C1 segment of cervical spinal cord (tissue), 14 donors: ENCODE results near the gene DOK3.

Experiments used
- DNase-seq, 14 donors: peaks; one replicate each; lab custom pipeline; 2025; lab: John Stamatoyannopoulos, UW

DOK3 gene

DNA sequence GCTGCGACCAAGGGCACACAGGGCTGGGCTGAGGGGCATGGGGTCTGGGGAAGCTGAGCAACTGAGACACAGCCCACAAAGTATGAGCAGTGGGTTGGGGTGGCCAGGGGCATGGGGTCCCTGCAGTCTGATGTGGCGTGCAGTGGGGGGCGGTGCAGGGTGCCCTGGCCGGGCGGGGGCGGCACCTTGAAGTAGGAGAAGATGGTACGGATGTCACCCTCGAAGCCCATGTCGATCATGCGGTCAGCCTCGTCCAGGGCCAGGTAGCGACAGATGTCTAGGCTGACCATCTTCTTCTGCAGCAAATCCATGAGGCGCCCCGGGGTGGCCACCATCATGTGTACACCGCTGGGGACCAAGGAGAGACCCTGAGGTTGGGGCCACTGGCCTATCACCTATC, 3.9 kb upstream of the DOK3 start:
- no peak for DNase-seq

DNA sequence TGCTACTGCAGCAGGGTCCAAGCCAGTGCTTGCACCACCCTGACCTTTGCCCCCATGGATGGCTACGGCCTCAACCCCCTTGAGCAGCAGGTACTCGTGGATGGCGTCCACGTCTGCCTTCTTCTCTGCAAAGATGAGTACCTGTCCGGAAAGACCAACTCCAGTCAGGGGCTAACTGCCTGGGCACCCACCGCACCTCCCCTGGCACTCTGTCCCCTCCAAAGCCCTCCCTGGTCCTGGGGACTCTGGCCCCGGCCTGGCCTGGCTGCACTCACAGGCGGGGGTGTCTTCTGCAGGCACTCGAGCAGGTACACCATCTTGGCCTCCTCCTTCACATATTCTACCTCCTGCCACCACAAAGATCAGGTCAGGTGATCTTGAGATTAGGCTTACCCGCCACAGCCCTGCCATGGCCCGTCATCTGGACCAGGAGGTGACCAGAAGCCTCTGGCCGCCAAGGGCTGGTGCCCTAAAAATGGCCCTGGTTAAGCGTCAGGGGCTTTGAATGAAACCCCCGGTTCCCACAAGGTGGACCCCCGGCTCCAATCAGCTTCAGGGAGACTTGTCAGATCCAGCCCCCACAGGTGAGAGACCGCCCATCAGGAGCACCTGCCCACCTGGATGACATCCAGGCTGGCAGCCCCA, 3.2 kb upstream of the DOK3 start:
- DNase-seq: no peak

DNA sequence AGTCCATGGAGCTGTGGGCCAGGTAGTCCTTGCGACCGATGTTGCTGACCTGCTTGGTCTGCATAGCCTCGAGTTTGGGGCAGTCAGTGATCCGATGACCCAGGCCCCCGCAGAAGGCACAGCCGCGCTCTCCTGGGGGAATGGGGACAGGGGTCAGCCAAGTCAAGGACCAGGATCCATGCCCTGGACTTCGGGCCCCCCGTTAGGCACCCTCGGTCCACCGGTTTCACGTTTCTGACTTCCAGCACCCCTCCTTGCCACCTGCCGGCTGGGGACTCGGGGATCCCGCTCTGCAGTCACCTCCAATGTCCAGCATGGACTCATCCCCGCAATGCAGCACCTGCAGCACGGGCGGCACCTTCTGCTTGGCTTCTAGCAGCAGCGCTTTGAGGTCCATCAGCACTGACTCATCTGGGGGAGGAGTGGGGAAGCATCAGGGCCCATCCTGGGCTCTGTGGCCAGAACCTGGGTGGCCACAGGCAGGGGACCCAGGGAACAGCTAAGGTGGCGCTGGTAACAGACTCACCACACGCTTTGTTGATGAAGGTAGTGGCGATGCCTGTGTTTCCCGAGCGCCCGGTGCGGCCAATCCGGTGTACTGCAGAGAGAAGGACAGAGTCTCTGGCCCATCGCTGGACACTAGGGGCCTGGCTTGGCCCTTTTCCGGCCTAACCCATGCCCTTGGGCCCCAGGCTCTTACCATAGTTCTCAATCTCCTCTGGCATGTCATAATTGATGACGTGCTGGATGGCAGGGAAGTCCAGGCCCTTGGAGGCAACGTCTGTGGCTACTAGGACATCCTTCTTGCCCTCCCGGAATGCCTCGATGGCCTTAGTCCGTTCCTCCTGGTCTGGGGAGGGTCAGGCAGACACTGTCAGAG, 2.4 kb upstream of the DOK3 start:
- DNase-seq: no peak

DNA sequence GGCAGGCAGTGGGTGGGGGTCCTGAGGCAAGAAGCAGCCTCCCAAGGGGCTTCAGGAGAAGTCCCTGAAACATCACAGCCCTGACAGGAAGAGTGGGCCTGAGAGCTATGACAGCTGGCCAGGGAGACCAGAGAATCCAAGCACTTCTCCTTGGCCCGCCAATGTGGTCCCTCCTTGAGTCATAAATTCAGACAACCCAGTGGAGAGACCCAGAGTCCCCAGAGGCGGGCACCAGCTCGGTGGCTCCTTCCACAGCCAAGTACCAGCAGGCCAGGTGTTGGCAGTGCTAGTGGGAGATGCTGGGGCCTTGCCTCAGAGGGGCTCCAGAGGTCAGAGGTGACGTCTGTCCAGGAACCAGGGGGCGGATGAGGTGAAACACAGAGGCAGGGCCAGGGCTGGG, 1.6 kb upstream of the DOK3 start:
- DNase-seq: no peak

DNA sequence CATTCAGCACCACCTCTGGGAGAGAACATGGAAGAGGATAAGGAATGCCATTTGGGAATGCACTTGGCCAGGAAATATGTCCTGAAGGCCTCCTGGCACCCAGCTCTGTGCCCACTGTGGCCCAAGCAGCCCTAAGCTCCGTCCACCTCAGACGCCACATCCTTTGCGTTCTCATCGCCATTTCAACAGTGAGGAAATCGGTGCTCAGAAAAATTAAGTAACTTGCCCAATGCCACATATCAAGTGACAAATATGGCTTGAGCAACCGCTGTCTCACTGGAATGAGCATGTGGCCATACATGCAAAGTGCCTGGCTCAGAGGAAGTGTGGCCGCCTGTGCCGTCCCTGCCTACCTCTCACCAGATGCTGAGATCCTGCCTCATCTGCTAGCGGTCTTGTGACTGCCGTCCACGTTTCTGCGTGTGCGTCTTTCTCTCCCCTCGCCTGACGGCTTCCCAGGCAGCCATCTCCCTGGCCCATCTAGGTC, 984 bp upstream of the DOK3 start:
- peak in 1 of 14 donors; percentile 47 for DNase-seq

DNA sequence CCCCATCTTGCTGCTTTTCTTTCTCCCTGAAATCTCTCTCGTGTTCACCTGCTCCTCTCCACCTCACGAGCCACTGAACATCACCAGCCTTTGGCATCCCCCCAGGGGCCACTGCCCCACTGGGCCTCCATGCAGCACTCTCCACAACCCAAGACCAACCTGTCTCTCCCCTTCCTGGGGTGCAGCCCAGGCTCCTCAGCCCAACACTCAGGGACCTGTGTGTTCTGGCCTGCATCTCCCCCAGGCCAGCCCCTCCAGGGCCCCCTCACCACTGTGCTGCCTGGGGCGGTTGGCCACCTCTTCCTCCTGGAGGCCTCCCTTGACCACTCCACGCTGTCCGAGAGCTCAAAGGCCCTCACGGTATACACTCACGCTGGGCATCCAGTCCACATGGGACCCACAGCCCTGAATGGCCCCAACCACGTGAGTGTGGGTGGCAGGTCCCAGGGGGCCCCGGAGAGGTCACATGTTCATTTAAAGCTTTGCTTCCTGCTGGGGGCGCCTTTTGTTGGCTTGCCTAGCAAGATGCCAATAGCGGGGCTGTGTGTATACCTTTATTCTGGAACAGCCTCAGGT, 453 bp upstream of the DOK3 start:
- DNase-seq: no peak

DNA sequence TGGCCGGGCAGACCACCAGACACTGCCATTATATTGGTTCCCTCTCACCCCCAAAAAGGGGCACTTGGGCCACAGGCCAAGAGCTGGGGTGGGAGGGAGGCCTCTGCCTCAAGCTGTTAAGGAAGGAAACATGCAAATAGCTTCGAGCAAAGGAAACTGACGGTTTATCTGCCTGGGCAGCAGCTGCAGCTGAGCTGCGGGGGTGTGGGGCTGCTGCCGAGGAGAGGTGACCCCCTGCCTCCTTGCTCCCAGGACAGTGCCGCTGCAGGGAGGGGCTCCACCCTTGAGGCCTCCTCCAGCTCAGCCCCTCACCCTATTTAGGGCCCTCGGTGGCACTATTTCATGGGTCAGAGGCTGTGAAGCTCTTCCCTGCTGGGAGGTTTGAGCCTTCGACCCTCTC, 789 bp downstream of the DOK3 start:
- no peak for DNase-seq

DNA sequence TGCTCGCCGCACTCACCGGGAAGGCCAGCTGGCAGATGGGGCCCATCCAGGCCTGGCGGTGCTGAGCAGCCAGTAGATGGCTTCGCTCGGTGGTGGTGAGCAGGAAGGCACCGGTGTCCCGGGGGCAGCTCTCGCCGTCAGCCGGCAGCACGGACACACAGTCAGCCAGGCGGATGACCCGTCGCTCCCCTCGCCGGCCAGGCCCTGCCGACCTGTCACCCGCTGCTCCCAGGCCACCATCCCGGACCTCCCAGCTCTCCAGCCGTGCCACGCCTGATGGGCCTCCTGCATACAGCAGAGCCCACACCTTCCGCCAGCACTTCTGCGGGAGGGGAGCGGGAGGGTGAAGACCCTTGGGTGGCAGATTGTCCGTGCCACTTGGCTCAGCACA, 1.4 kb downstream of the DOK3 start:
- no peak for DNase-seq

DNA sequence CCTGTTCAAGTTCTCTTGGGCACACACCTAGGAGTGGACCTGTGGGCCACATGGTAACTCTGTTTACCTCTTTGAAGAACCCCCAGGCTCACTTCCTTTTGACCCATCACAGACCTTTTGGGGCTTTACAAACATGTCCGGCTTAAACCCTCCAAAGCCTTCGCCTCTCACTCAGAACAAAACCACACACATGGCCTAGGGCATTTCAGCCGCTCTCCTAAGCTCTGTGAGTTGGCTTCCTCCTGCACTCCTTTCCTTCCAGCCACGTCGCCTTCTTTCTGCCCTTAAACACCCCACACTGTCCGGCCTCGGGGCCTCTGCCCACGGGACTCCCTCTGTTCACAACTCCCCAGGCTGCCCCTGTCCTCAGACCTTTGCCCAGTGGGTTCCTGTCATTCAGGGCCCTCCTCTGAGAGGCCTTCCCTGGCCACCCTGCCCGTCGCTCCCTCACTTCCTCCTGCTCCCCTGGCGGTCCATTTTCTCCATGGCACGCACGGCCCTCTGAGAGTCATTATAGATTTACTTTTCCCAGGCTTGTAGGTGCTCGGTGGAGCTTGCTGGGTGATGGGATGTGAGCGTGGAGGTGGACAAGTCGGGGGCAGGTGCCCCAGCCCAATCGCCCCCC, 1.9 kb downstream of the DOK3 start:
- no peak for DNase-seq

DNA sequence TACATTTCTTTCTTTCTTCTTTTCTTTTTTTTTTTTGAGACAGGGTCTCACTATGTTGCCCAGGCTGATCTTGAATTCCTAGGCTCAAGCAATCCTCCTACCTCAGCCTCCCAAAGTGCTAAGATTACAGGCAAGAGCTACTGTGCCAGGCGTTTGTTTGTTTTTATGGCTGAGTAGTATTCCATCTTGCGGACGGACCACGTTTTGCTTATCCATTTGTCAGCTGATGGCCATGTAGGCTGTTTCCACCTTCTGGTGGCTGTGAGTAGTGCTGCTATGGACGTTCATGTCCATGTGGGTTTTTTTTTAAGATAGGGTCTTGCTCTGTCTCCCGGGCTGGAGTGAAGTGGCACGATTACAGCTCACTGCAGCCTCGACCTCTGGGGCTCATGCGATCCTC, 2.5 kb downstream of the DOK3 start:
- no peak for DNase-seq

DNA sequence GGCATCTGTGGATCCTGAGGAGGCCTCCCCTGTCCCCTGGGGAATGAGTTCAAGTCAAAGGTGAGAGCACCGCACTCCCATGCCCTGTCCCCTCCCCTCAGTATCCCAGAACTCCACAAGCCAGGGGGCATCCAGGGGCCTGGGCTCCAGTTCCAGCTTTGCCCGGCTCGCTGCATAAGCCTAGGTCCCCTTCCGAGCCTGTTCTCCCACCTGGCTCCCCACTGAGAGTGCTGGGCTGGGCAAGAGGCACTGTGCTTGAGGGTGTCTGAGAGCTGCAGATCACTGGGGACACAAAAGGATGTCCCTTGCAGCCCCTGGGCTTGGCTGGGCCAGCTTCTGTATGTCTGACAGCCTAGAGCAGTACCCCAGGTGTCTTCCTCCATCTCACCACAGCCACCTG, 4.6 kb downstream of the DOK3 start:
- DNase-seq: no peak

DNA sequence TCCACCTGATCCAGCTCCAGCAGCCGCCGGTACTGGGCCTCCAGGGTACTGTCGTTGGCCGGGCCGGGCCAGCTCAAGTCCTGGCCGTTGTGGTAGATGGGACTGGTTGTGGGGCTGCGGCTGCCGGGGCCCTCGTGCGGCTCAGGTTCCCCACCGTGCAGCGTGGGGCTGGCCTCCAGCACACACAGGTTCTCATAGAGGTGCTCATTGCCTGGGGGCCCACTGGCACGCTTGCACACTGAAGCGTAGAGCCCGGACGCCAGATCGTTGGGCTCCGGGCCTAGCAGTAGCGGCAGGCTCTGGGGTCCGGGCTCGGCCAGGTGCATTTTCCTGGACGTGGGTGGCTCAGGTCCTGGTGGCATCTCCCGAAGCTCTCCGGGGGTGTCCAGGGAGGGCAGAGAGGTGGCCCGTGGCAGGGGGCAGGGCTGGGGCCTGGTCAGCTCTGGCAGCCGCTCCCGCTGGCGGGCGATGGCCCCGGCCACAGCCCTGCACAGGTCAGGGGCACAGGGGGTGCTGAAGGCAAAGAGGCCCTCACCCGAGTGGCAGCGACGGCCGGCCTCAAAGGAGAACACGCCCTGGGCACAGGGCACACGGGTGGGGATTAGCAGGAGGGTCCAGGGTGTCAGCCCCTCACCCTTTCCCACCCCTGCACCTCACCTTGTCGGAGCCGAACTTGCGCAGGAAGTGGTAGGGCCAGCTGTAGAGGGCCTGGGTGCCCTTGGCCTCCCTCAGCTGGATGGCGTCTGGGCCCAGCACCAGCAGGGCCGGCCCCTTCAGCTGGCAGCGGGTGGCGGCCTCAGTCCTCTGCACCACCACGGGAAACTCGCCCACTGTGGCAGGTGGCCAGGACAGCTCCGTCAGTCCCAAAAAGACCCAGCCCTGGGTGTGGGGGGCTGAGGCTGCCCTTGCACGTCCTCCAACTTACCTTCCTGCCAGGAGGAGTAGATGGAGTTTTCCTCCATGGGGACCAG, 5.3 kb downstream of the DOK3 start:
- no peak for DNase-seq

DNA sequence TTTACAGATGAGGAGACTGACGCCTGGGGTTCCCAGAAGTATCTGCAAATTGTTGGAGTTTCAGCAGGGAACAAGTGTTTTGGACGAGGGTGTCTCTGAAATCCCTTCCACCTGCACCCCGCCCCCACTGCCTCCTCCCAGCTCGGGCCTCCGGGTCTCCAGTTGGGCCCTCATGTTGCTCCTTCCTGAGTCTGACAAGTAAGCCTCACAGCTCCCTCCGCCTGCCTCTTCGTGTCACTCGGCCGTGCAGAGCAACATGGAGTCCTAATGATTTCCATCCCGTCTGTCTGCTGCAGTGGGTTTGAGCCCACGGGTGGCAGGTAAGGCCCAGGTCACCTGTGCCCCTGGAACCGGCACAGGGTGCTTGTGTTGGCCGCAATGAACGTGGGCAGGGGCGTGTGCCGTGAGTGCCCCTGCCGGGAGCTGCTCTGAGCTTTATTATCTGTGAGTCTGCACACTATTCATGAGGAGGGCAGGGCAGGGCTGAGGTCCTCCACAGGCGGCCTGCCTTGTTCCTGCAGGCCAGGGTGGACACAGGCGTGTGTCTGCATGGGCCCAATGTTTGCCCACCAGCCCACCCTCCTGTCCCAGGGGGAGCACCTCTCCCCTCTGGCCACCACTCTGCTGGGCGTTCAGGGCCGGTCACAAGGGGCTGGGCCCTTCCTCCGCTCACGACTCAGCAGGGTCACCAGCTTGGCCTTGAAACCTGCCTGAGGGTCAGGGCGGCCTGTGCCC, 6.1 kb downstream of the DOK3 start:
- no peak for DNase-seq

DNA sequence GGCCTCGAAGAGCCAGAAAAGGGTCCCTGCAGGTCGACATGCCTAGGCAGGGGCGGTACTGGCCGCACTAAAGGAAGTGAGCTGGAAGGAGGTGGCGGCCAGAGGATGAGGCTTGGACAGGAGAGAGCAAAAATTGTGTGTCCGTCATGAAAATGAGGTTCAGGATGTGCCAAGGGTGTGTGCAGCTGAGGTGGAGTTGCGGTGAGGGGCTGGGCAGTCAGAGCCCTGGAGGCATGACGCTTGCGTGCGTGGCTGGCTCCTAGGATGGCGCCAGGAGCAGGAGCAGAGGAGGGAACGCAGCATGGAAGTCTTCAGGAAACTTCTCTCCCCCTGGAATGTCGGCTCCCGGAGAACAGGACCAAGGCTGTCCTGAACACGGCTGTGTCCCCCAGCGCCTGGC, 6.7 kb downstream of the DOK3 start:
- DNase-seq: no peak

DNA sequence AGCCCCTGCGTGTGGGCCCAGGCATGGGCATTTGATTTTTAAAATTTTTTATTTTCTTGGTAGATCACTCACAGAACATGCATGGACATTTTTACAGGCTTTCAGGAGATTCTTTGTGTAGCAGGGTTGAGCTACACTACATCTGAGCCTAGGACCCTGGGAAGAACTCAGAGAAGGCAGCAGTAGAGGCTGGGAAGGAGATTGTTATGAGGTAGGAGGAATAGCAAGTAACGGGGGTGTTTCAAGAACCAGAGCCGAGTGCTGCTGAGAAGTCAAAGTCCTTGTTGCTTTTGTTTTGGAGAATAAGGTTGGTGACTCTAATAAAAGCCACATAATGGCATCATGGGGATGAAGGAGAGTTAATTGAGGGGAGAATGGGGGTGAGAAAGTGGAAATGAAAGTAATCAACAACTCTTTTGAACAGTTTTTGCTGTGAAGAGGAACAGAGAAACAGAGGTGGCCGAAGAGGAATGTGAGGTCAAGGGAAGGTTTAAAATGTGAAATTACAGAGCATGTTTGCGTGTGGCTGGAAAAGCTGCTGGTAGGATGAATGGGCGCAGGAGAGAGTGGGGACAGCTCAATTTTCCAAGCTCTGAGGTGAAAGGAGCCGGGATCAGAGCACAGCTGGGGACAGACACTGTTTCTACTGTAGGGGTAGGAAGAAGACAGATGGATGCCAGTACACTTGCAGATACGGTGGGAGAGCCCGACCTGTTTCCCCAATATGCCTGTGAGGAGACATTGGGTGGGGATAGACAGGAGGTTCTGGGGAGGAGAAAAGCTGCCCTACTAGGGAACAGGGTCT, 7.5 kb downstream of the DOK3 start:
- no peak for DNase-seq

DNA sequence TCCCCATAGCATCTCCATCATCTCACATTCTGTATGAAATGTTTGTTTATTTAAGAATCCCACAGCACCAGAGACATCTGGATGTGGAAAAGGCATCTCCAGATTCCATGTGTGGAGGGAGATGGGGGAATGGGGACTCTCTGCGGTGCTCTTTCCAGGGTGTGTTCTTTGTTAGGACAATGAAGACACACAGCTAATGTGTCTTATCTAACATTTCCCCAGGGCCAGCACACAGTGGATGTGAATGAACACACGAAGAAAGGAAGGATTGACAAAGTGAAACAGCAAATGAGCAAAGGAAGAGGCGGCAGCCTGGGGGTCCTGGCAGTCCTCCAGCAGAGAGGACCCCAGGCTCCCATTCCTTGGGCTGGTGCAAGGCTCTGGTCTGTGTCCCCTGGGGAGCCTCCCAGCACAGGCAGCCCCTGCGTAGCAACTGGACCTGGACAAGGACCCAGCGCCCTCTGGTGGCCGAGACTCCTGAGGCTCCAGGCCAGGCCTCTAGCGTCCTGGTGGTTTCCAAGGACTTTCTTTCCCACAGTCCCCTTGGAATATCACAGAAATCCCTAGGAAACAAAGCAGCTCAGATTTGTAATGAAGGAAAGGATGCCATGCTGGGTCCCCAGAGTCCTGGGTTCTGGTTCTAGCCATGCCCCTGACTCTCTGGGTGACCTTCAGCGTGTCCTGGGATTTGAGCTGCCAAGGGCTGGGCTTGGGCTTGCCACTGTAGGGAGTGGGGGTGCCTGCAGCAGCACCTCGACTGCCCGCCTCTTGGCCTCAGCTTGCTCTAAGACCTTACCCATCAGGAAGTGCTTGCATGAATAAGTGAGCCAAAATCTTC, 8.7 kb downstream of the DOK3 start:
- DNase-seq: peak; percentile 18 to 84 (median 62)

DNA sequence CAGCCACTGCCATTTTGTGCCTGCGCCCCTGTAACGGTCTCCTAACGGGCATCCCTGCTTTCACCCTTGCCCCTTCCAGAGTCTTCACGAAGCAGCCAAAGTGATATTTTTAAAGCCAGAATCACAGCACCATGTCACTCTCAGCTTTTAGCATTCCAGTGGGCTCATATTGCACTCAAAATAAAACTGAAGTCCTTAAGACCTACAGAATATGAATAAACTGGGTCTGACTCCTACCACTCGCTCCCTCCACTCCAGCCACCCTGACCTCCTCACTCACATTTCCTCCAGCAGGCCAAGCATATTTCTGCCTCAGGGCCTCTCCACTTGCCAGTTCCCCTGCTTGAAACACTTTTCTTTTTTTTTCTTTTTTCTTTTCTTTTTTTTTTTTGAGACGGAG, 9.8 kb downstream of the DOK3 start:
- DNase-seq: no peak

DNA sequence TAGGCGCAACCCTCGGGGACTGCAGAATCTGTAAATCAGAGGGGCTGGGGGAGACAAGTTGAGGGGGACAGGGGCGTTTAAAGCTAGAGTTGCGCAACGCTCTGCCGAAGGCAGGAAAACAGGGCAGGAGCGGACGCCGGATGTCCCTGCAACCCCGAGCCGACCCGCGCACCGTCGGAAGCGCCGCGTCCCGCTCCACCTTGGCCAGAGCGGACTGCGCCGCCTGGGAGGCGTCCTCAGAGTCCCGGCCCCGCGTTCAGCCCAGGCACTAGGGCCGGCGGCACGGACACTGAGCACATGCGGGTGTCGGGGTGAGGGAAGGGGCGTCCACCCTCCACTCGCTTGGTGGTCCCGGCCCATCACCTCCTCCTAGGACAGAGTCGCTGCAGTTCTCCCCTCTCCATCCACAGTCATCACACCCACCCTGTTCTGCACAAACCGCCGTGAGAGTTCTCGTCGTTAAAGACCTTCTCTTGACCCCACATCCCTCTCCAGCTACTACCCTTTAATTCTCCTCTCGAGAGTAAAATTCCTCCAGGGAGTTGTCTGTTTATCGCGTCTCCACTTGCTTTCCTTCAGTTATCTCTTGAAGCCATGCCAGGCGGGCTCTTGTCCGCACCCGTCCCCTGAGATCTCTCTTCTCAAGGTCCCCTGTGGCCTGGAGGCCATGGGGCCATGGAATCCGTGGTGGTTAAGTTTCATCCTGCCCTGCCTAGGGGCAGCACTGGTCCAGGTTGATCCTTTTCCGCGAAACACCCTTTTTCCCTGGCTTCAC, 11.4 kb downstream of the DOK3 start:
- DNase-seq: no peak
